HCT116 (cell line): ENCODE results near the gene PRLH. TPM values are rescaled to one million over a fixed set of nuclear protein-coding genes. Genes with fewer than 3 reads are reported as not detected.

ENCODE experiments used
- ATAC-seq: fragments of 200-7000 bp; cut with Tn5 transposase; 2 replicates; pipeline ENCODE4 v1.9.1; 2020; ENCODE audit warnings: mild to moderate bottlenecking, moderate library complexity
- BruUV-seq: library from RNA; stranded (reverse); fragments of 400-500 nt; replicated peaks from 2 replicates; lab custom pipeline; 2021; lab: Mats Ljungman, UMichigan
- CTCF ChIA-PET: fragments of 300-600 bp; sonication (Branson Sonifier 250); formaldehyde crosslinking; loops from one replicate; lab custom pipeline; 2021; ENCODE audit warnings: antibody characterized with exemption; lab: Charles Lee
- POLR2A ChIA-PET: fragments of 300-600, 350-600 bp; sonication (Branson Sonifier 250); formaldehyde crosslinking; loops from one replicate; lab custom pipeline; 2021; ENCODE audit warnings: antibody characterized with exemption; lab: Charles Lee
- RAD21 ChIA-PET, 2 experiments: fragments of 300-600 bp; sonication (Branson Sonifier 250); formaldehyde crosslinking; loops; one replicate each; lab custom pipeline; 2023; ENCODE audit warnings: low total read pairs in 2 of 2; ENCODE audit not compliant: uncharacterized antibody in 2 of 2, unreplicated experiment in 2 of 2, low non-redundant PET in 1 of 2; lab: Charles Lee
- DNase-seq: peaks from one replicate; pipeline ENCODE4 v3.0.0-alpha.2; 2010; ENCODE audit warnings: low read depth, low spot score
- H2AFZ ChIP-seq: fragments of 200-600 bp; shearing (Covaris generic), sonication (generic); 2 replicates; pipeline ENCODE4 v1.6.1; 2017; ENCODE audit warnings: low read depth, mixed run types, mixed read lengths, antibody characterized with exemption, low read length; ENCODE audit not compliant: poor library complexity, severe bottlenecking
- H3K27ac ChIP-seq: 2 replicates; pipeline ENCODE4 v1.5.1; 2012; ENCODE audit warnings: low read depth, low read length
- H3K27me3 ChIP-seq: fragments of 200-600 bp; sonication (generic); 2 replicates; pipeline ENCODE4 v1.6.1; 2016; ENCODE audit warnings: mixed run types, low read length, mixed read lengths; ENCODE audit not compliant: insufficient read depth
- H3K36me3 ChIP-seq, 2 experiments: fragments of 200-500 bp in 1 of 2; fragments of 200-600 bp in 1 of 2; sonication (Bioruptor generic) in 1 of 2; sonication (generic) in 1 of 2; 2 replicates each; pipeline versions ENCODE4 v1.5.1 to v1.6.1; 2014 to 2016; ENCODE audit warnings: low read length in 2 of 2, inconsistent platforms in 1 of 2, mixed read lengths in 1 of 2, mixed run types in 1 of 2; ENCODE audit not compliant: insufficient read depth in 2 of 2, control insufficient read depth in 1 of 2
- H3K4me1 ChIP-seq, 2 experiments: fragments of 200-600 bp in 1 of 2; sonication (generic) in 1 of 2; 2 replicates each; pipeline versions ENCODE4 v1.5.1 to v1.6.1; 2012 to 2017; ENCODE audit warnings: low read length in 2 of 2, inconsistent platforms in 1 of 2, mild to moderate bottlenecking in 1 of 2, mixed read lengths in 1 of 2, mixed run types in 1 of 2, moderate library complexity in 1 of 2; ENCODE audit not compliant: insufficient read depth in 2 of 2, control insufficient read depth in 1 of 2
- H3K4me2 ChIP-seq: fragments of 200-600 bp; sonication (generic); 2 replicates; pipeline ENCODE4 v1.6.1; 2017; ENCODE audit warnings: mixed run types, low read length, mixed read lengths
- H3K4me3 ChIP-seq, 2 experiments: fragments of 200-600 bp in 1 of 2; sonication (generic) in 1 of 2; replicated peaks in 1 of 2; 2 replicates each; pipeline ENCODE4 v1.5.1; 2011 to 2016; ENCODE audit warnings: low read length in 2 of 2, control low read depth in 1 of 2, low read depth in 1 of 2, mild to moderate bottlenecking in 1 of 2, mixed read lengths in 1 of 2, mixed run types in 1 of 2
- H3K79me2 ChIP-seq: fragments of 200-600 bp; sonication (generic); 2 replicates; pipeline ENCODE4 v1.6.1; 2017; ENCODE audit warnings: mild to moderate bottlenecking, mixed run types, low read length, moderate library complexity, mixed read lengths; ENCODE audit not compliant: insufficient read depth
- H3K9ac ChIP-seq: fragments of 200-600 bp; sonication (generic); 2 replicates; pipeline ENCODE4 v1.6.1; 2016; ENCODE audit warnings: low read length, mixed read lengths
- H3K9me2 ChIP-seq: fragments of 200-600 bp; sonication (generic), shearing (Covaris generic); 2 replicates; pipeline ENCODE4 v1.6.1; 2017; ENCODE audit warnings: mixed run types, mild to moderate bottlenecking, moderate library complexity; ENCODE audit not compliant: insufficient read depth
- H3K9me3 ChIP-seq, 2 experiments: fragments of 200-500 bp in 1 of 2; fragments of 200-600 bp in 1 of 2; sonication (Bioruptor generic) in 1 of 2; sonication (generic) in 1 of 2; 2 replicates each; pipeline ENCODE4 v1.6.1; 2014 to 2017; ENCODE audit warnings: low read length in 2 of 2, mixed read lengths in 2 of 2, inconsistent platforms in 1 of 2, low read depth in 1 of 2, mild to moderate bottlenecking in 1 of 2, mixed run types in 1 of 2, moderate library complexity in 1 of 2; ENCODE audit not compliant: control insufficient read depth in 1 of 2, insufficient read depth in 1 of 2
- H4K20me1 ChIP-seq: fragments of 200-600 bp; sonication (generic), shearing (Covaris generic); 2 replicates; pipeline ENCODE4 v1.6.1; 2017; ENCODE audit warnings: mixed run types, mild to moderate bottlenecking, moderate library complexity; ENCODE audit not compliant: insufficient read depth
- CBX3 ChIP-seq: IDR thresholded peaks from 2 replicates; pipeline ENCODE4 v1.6.1; 2012; ENCODE audit warnings: low read depth
- CEBPB ChIP-seq: IDR thresholded peaks from 2 replicates; pipeline ENCODE4 v1.6.1; 2012; ENCODE audit warnings: low read depth
- EGR1 ChIP-seq: IDR thresholded peaks from 2 replicates; pipeline ENCODE4 v1.6.1; 2012; ENCODE audit warnings: low read depth
- ELF1 ChIP-seq: IDR thresholded peaks from 2 replicates; pipeline ENCODE4 v1.6.1; 2012; ENCODE audit warnings: low read depth, borderline replicate concordance
- EZH2phosphoT487 ChIP-seq: fragments of 200-600 bp; IDR thresholded peaks from 2 replicates; pipeline ENCODE4 v1.6.1; 2018; ENCODE audit warnings: antibody characterized with exemption, borderline replicate concordance
- FOSL1 ChIP-seq: IDR thresholded peaks from 2 replicates; pipeline ENCODE4 v1.6.1; 2012; ENCODE audit warnings: low read depth
- MAX ChIP-seq: IDR thresholded peaks from 2 replicates; pipeline ENCODE4 v1.6.1; 2012
- POLR2A ChIP-seq: IDR thresholded peaks from 2 replicates; pipeline ENCODE4 v1.7.0; 2011; ENCODE audit warnings: borderline replicate concordance; ENCODE audit not compliant: insufficient read depth, insufficient read length; ENCODE audit errors: extremely low read depth
- POLR2AphosphoS5 ChIP-seq: IDR thresholded peaks from 2 replicates; pipeline ENCODE4 v1.6.1; 2011; ENCODE audit warnings: mild to moderate bottlenecking, low read depth, low read length, moderate library complexity
- RAD21 ChIP-seq: IDR thresholded peaks from 2 replicates; pipeline ENCODE4 v1.6.1; 2012; ENCODE audit warnings: low read depth, mild to moderate bottlenecking
- SIN3A ChIP-seq: IDR thresholded peaks from 2 replicates; pipeline ENCODE4 v1.6.1; 2012; ENCODE audit warnings: low read depth
- SP1 ChIP-seq: IDR thresholded peaks from 2 replicates; pipeline ENCODE4 v1.6.1; 2012; ENCODE audit warnings: low read depth
- SRF ChIP-seq: IDR thresholded peaks from 2 replicates; pipeline ENCODE4 v1.6.1; 2012; ENCODE audit warnings: low read depth
- YY1 ChIP-seq: IDR thresholded peaks from 2 replicates; pipeline ENCODE4 v1.6.1; 2011; ENCODE audit warnings: low read length, low read depth, moderate library complexity, mild to moderate bottlenecking; ENCODE audit not compliant: insufficient replicate concordance; ENCODE audit errors: extremely low read depth
- ZFX ChIP-seq: fragments of 450-650 bp; IDR thresholded peaks from 2 replicates; pipeline ENCODE4 v1.6.1; 2017
- ZNF274 ChIP-seq: fragments of 200-500 bp; sonication (Bioruptor generic); IDR thresholded peaks from 2 replicates; pipeline ENCODE4 v1.6.1; 2014; ENCODE audit warnings: mild to moderate bottlenecking, low read depth, low read length, inconsistent platforms
- intact Hi-C: fragments of 100-400 bp; cut with micrococcal nuclease; formaldehyde crosslinking; loops from 2 replicates; pipeline ENCODE4 v1.10.0; 2022
- total RNA-seq: library from RNA; stranded (reverse); gene quantifications from one replicate; pipeline ENCODE4 v1.2.1, GENCODE V29; 2021; ENCODE audit not compliant: unreplicated experiment
- TF ChIP-seq, protein P1 (sequence below): IDR thresholded peaks from 2 replicates; pipeline ENCODE4 v1.6.1; 2012; ENCODE audit warnings: low read depth
- TF ChIP-seq, protein P2 (sequence below), 3 experiments: fragments of 200-600 bp in 1 of 3; sonication (generic) in 1 of 3; IDR thresholded peaks in 2 of 3; conservative IDR thresholded peaks in 1 of 3; 2 replicates each; pipeline ENCODE4 v1.5.1; 2012 to 2017; ENCODE audit warnings: low read depth in 2 of 3, low read length in 2 of 3, antibody characterized with exemption in 1 of 3, borderline replicate concordance in 1 of 3, control low read depth in 1 of 3, mild to moderate bottlenecking in 1 of 3, mixed read lengths in 1 of 3, mixed run types in 1 of 3, moderate library complexity in 1 of 3; ENCODE audit not compliant: insufficient read depth in 1 of 3

The PRLH gene
- total RNA-seq, 1 experiment from 2014 or later: not detected

DNA sequence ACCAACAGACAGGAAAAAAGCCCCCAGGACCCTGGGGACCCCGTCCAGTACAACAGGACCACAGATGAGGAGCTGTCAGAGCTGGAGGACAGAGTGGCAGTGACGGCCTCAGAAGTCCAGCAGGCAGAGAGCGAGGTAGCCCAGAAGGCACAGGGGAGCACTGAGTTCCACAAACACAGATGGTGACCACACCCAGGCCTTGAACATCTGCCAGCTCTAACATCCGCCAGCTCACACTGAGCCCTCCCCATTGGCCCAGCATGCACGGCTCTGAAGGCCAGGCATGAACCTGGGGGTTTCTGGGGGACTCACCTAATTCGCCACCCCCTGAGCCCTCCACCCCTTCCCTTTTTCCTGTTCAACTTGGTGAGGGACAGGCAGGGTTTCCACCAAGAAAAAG is 25.6 kb upstream of the PRLH start:
- BruUV-seq: no TSS peak
- intact Hi-C loops: no loop called here
- H3K4me3 ChIP-seq: no peak overlapping the region
- CTCF ChIA-PET: no interaction called here
- ATAC-seq: peak; percentile 19; the same call in 1 of the 2 replicates
- no peak overlapping the region for H2AFZ ChIP-seq
- no peak overlapping the region for H3K9ac ChIP-seq
- H3K9me3 ChIP-seq: no peaks in the 10 kb centered on the region
- no peaks in the 10 kb centered on the region for H3K4me1 ChIP-seq
- RAD21 ChIA-PET: no interaction called here
- no peaks in the 10 kb centered on the region for H3K9me2 ChIP-seq
- H3K4me2 ChIP-seq: no peak overlapping the region
- peaks cover 2 to 6% of the 10 kb centered on the region in 2 experiments; a peak in 3 of 4 replicates for H3K36me3 ChIP-seq
- POLR2A ChIA-PET: no interaction called here
- no peaks in the 10 kb centered on the region for H4K20me1 ChIP-seq
- TF ChIP-seq SRF (no peak), EZH2phosphoT487 (no peak), ZNF274 (no peak), SIN3A (no peak), CBX3 (no peak), FOSL1 (no peak), RAD21 (no peak), ZFX (no peak), EGR1 (no peak), CEBPB (no peak), YY1 (no peak), SP1 (no peak), POLR2AphosphoS5 (no peak), MAX (no peak), ELF1 (no peak), POLR2A (no peak)
- TF ChIP-seq, protein P1, sequence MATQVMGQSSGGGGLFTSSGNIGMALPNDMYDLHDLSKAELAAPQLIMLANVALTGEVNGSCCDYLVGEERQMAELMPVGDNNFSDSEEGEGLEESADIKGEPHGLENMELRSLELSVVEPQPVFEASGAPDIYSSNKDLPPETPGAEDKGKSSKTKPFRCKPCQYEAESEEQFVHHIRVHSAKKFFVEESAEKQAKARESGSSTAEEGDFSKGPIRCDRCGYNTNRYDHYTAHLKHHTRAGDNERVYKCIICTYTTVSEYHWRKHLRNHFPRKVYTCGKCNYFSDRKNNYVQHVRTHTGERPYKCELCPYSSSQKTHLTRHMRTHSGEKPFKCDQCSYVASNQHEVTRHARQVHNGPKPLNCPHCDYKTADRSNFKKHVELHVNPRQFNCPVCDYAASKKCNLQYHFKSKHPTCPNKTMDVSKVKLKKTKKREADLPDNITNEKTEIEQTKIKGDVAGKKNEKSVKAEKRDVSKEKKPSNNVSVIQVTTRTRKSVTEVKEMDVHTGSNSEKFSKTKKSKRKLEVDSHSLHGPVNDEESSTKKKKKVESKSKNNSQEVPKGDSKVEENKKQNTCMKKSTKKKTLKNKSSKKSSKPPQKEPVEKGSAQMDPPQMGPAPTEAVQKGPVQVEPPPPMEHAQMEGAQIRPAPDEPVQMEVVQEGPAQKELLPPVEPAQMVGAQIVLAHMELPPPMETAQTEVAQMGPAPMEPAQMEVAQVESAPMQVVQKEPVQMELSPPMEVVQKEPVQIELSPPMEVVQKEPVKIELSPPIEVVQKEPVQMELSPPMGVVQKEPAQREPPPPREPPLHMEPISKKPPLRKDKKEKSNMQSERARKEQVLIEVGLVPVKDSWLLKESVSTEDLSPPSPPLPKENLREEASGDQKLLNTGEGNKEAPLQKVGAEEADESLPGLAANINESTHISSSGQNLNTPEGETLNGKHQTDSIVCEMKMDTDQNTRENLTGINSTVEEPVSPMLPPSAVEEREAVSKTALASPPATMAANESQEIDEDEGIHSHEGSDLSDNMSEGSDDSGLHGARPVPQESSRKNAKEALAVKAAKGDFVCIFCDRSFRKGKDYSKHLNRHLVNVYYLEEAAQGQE: no peak
- TF ChIP-seq, protein P2, sequence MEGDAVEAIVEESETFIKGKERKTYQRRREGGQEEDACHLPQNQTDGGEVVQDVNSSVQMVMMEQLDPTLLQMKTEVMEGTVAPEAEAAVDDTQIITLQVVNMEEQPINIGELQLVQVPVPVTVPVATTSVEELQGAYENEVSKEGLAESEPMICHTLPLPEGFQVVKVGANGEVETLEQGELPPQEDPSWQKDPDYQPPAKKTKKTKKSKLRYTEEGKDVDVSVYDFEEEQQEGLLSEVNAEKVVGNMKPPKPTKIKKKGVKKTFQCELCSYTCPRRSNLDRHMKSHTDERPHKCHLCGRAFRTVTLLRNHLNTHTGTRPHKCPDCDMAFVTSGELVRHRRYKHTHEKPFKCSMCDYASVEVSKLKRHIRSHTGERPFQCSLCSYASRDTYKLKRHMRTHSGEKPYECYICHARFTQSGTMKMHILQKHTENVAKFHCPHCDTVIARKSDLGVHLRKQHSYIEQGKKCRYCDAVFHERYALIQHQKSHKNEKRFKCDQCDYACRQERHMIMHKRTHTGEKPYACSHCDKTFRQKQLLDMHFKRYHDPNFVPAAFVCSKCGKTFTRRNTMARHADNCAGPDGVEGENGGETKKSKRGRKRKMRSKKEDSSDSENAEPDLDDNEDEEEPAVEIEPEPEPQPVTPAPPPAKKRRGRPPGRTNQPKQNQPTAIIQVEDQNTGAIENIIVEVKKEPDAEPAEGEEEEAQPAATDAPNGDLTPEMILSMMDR (IDR thresholded peaks at IDR 0.05 in 2 of 3, conservative IDR thresholded peaks at IDR 0.05 in 1 of 3; ENCODE audit: borderline replicate concordance in 1 of 3, insufficient read depth in 1 of 3, low read depth in 2 of 3, low read length in 2 of 3): no peak
- H3K27me3 ChIP-seq: no peaks in the 10 kb centered on the region
- H3K27ac ChIP-seq: no peak overlapping the region; the same call in 1 of the 2 replicates
- no peaks in the 10 kb centered on the region for H3K79me2 ChIP-seq
- no peak for DNase-seq
